Kidney (tissue), 14 donors: ENCODE data around the gene SPAG7. TPM values are rescaled to one million over a fixed set of nuclear protein-coding genes. Genes with fewer than 3 reads are reported as not detected.

Experiments used
- DNase-seq, 5 donors: peaks; one replicate each; pipeline ENCODE4 v3.0.0-alpha.2; 2013 to 2020
- FAIRE-seq: peaks from 2 replicates; lab custom pipeline; 2012; peaks lifted over from hg19 to GRCh38; lab: Jason Lieb, UNC
- H3K27ac ChIP-seq, 2 donors: one replicate each; pipeline ENCODE4 v1.7.0; 2013; ENCODE audit warnings: low read depth in 2 of 2, low read length in 2 of 2, inconsistent platforms in 1 of 2
- H3K27me3 ChIP-seq: one replicate; pipeline ENCODE4 v1.7.1; 2013; ENCODE audit warnings: low read length, inconsistent platforms; ENCODE audit not compliant: control insufficient read depth, insufficient read depth
- H3K36me3 ChIP-seq, 3 donors: one replicate each; pipeline versions ENCODE4 v1.7.0 to v1.7.1; 2013; ENCODE audit warnings: low read length in 3 of 3, control low read depth in 1 of 3, inconsistent platforms in 1 of 3; ENCODE audit not compliant: insufficient read depth in 3 of 3, control insufficient read depth in 2 of 3
- H3K4me1 ChIP-seq, 3 donors: one replicate each; pipeline versions ENCODE4 v1.7.0 to v1.7.1; 2013; ENCODE audit warnings: low read length in 3 of 3, inconsistent platforms in 1 of 3, low read depth in 1 of 3; ENCODE audit not compliant: control insufficient read depth in 2 of 3, insufficient read depth in 2 of 3
- H3K4me3 ChIP-seq, 3 donors: one replicate each; pipeline versions ENCODE4 v1.7.0 to v1.8.1; 2013; ENCODE audit warnings: low read length in 3 of 3, control low read depth in 1 of 3, inconsistent platforms in 1 of 3
- H3K9ac ChIP-seq, 3 donors: one replicate each; pipeline versions ENCODE4 v1.7.0 to v1.7.1; 2013; ENCODE audit warnings: low read length in 3 of 3, control low read depth in 1 of 3, inconsistent platforms in 1 of 3
- H3K9me3 ChIP-seq, 3 donors: one replicate each; pipeline versions ENCODE4 v1.7.0 to v1.7.1; 2013; ENCODE audit warnings: low read length in 3 of 3, control low read depth in 1 of 3, inconsistent platforms in 1 of 3; ENCODE audit not compliant: control insufficient read depth in 2 of 3, insufficient read depth in 1 of 3
- CTCF ChIP-seq: IDR thresholded peaks from 3 replicates; pipeline ENCODE4 v1.5.1; 2012; ENCODE audit warnings: mild to moderate bottlenecking, moderate library complexity, borderline replicate concordance; ENCODE audit not compliant: insufficient read depth; ENCODE audit errors: extremely low read depth
- intact Hi-C: fragments of 100-400 bp; cut with DNase I; formaldehyde crosslinking; loops from one replicate; pipeline ENCODE4 v1.11.1; 2022
- polyA plus RNA-seq: library from polyadenylated mRNA; stranded (reverse); fragments of 350-450 nt; fragmentation: Illumina TruSeq; extraction: RNeasy Lipid Tissue Mini Kit (QIAGEN cat#74804); gene quantifications from one replicate; pipeline ENCODE4 v1.2.3, GENCODE V29; 2014; ENCODE audit warnings: low read depth, low replicate concordance; ENCODE audit not compliant: insufficient read depth
- total RNA-seq: library from RNA; stranded (reverse); fragmentation: NEBNext Ultra II Directional; extraction: Animal tissue kit (Norgen Biotek cat#: 25700); gene quantifications from one replicate; pipeline ENCODE4 v1.2.1, GENCODE V29; 2021
- donor health status: control.
- donor health status: control.
- donor health status: control.
- donor health status: control.
- donor health status: control.
- donor health status: DM: yes; HTN: yes; CAD: no.
- donor health status: Normal renal cell carcinoma (clear cell type).

SPAG7 gene
- total and polyA plus RNA-seq, 2 donors from 2014 or later = 73.6 to 157 TPM

DNA sequence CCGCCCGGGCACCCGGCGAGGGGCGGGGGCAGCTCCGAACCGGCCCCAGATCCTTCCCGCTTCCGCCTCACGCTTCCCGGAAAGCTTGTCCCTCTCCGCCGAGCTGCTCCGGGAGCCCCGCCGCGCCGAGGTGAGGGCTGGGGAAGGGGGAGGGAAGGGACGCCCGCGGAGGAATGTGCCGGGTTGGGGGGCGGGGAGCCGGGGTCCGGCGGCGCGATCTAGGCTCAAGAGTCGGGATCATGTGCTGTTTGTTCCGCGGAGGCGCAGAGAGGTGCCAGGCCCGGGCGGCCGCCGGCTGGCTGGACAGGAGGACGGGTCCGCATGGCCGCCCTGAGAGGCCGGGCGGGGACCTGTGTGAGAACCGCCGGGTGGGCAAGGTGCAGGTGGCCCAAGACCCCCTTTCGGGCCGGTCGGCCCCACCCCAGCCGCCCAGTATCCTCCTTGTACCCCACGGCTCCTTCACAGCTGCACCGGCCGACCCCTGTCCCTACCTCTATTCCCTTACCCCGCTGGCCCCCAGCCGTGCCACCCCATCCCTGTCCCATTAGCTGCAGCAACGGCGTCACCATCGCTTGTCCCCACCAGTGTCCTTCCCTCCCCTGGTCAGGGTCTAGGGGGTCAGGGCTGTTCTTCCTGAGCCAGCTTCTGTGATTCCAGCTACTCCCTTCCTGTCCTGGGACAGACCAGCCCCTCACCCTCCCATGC is 30.6 kb upstream of the SPAG7 start:
- DNase-seq (peak; percentile 72 to 89 (median 80)), FAIRE-seq (no peak)
- peaks cover 0 to 18% (median 13%) of the 10 kb centered on the region in 3 donors for H3K36me3 ChIP-seq
- TF ChIP-seq CTCF = no peak
- intact Hi-C loops = no loop called here
- peak overlapping the region in 1 of 2 donors; percentile 67 for H3K27ac ChIP-seq
- H3K4me1 ChIP-seq = peaks cover 0 to 20% (median 4%) of the 10 kb centered on the region in 3 donors
- H3K9me3 ChIP-seq = no peaks in the 10 kb centered on the region
- peak overlapping the region; percentile 69 to 91 (median 81) for H3K4me3 ChIP-seq
- H3K9ac ChIP-seq = peak overlapping the region; percentile 43 to 79 (median 57)
- no peaks in the 10 kb centered on the region for H3K27me3 ChIP-seq

DNA sequence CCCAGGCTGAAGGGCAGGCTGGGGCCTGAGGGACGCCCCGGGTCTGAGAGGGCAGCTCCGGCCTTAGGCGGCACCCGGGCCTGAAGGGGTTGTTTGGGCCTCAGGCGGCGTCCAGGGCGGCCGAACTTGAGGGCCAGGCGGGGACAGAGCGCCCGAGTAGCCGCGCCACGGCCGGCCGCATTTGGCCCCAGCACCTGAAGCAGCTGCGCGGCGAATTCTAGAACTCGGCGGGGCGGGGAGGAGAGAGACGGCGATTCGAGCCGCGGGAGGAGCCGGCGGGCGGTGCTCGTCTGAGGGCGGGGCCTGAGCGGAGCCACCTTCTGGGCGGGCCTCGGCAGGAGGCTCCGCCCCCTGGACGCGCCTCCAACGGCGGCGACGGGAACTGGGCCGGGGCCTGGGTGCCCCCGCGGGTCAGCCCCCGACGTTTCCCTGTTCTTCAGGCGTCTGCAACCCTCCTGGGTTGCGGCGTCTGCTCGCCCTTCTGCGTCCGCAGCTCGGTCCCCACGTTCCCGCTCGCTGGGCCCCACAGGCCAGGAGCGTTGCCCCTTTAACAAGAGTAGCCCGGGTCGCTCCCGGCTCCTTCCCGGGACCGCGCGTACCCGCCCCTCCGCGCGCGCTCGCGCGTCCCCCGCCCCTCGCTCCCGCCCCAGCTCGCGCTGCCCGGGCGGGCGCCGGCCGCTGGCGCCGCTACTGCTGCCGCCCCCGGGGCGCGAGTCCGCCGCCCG is 29.8 kb upstream of the SPAG7 start, which contains the start of the genes INCA1 and KIF1C:
Gene INCA1 (minus strand): TSS at position 221 of the 725 bp plus-strand sequence. CDS start 3,085 bp downstream, outside the sequence.
Gene KIF1C (plus strand): TSS at position 649 of the 725 bp plus-strand sequence. CDS start 2,297 bp downstream, outside the sequence.
- Histone ChIP-seq H3K9me3 (no peaks in the 10 kb centered on the region), H3K4me3 (peak within 1 kb of the TSS; percentile 69 to 91 (median 81)), H3K36me3 (peaks cover 0 to 15% (median 11%) of the 10 kb centered on the region in 3 donors), H3K4me1 (peaks cover 0 to 20% (median 4%) of the 10 kb centered on the region in 3 donors), H3K27ac (peak within 1 kb of the TSS; percentile 84 to 90), H3K27me3 (no peaks in the 10 kb centered on the region), H3K9ac (peak within 1 kb of the TSS; percentile 77 to 80 (median 79))
- DNase-seq (peak; percentile 94 to 98 (median 97)), FAIRE-seq (no peak)
- TF ChIP-seq CTCF = peak; percentile 2
- intact Hi-C loops = no loop called here

DNA sequence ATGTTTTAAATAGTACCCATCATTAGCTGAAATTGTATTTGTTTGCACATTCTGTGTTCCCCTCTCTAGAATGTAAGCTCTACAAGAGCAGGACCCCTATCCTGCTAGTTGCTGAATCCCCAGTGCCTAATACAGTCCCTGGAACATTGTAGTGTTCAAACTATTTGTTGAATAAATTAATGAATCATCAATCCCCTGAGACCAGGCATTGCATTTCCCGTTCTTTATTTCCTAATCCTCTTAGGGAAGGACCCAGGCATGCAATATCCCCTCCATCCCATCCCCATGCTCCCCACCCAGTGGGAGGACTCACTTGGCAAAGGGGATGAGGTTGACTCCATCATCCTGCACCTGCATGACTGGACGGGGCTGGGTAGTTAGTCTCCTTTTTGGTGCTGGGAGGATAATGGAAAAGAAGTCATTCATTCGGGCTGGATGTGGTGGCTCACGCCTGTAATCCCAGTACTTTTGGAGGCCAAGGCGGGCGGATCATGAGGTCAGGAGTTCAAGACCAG is 26.5 kb upstream of the SPAG7 start:
- no peak for DNase-seq
- H3K9me3 ChIP-seq = no peaks in the 10 kb centered on the region
- no peak overlapping the region for H3K27ac ChIP-seq
- TF ChIP-seq CTCF = no peak
- H3K9ac ChIP-seq = no peak overlapping the region
- no peak for FAIRE-seq
- H3K27me3 ChIP-seq = no peaks in the 10 kb centered on the region
- no peaks in the 10 kb centered on the region for H3K36me3 ChIP-seq
- intact Hi-C loops = no loop called here
- H3K4me1 ChIP-seq = peaks cover 0 to 10% (median 4%) of the 10 kb centered on the region in 3 donors
- no peak overlapping the region for H3K4me3 ChIP-seq
